B cell (primary cell): ENCODE data around the gene EXD1. TPM values are rescaled to one million over a fixed set of nuclear protein-coding genes. Genes with fewer than 3 reads are reported as not detected.

ENCODE experiments used
- ATAC-seq: fragments of 200-7000 bp; cut with Tn5 transposase; one replicate; pipeline ENCODE4 v1.10.0; 2021; ENCODE audit warnings: low read depth, mild to moderate bottlenecking, moderate number of reproducible peaks, moderate library complexity
- CTCF ChIA-PET: fragments of 350-600 bp; sonication (Branson Sonifier 250); formaldehyde crosslinking; loops from one replicate; lab custom pipeline; 2021; ENCODE audit warnings: antibody characterized with exemption, inconsistent platforms; lab: Charles Lee
- POLR2A ChIA-PET: fragments of 350-600 bp; sonication (Branson Sonifier 250); formaldehyde crosslinking; loops from one replicate; lab custom pipeline; 2021; ENCODE audit warnings: antibody characterized with exemption; lab: Charles Lee
- DNase-seq: peaks from one replicate; pipeline ENCODE4 v3.0.0; 2013
- H2AFZ ChIP-seq: 2 replicates; pipeline ENCODE4 v1.6.1; 2012; ENCODE audit warnings: mild to moderate bottlenecking, low read depth, low read length; ENCODE audit not compliant: insufficient read depth, poor library complexity, severe bottlenecking
- H3K27ac ChIP-seq, 2 donors: 1 replicate in 1 of 2; 2 replicates in 1 of 2; pipeline ENCODE4 v1.5.1; 2012 to 2013; ENCODE audit warnings: low read length in 2 of 2, mild to moderate bottlenecking in 2 of 2, moderate library complexity in 1 of 2
- H3K27me3 ChIP-seq, 4 experiments: fragments of 200-600 bp in 1 of 4; sonication (generic) in 1 of 4; replicated peaks in 1 of 4; 1 replicate in 2 of 4; 2 replicates in 2 of 4; pipeline versions ENCODE4 v1.6.1 to v1.7.0; 2013 to 2016; ENCODE audit warnings: low read length in 3 of 4, mild to moderate bottlenecking in 2 of 4, mixed read lengths in 1 of 4, moderate library complexity in 1 of 4; ENCODE audit not compliant: insufficient read depth in 4 of 4, control insufficient read depth in 3 of 4; ENCODE audit errors: control extremely low read depth in 1 of 4
- H3K36me3 ChIP-seq, 2 experiments: replicated peaks in 1 of 2; 1 replicate in 1 of 2; 2 replicates in 1 of 2; pipeline versions ENCODE4 v1.6.1 to v1.7.1; 2013; ENCODE audit warnings: low read length in 1 of 2; ENCODE audit not compliant: insufficient read depth in 2 of 2, control insufficient read depth in 1 of 2; ENCODE audit errors: control extremely low read depth in 1 of 2, extremely low read depth in 1 of 2
- H3K4me1 ChIP-seq, 2 donors: fragments of 200-600 bp in 1 of 2; sonication (generic) in 1 of 2; 1 replicate in 1 of 2; 2 replicates in 1 of 2; pipeline versions ENCODE4 v1.5.1 to v1.6.1; 2013 to 2017; ENCODE audit warnings: low read length in 2 of 2; ENCODE audit not compliant: control insufficient read depth in 2 of 2, insufficient read depth in 2 of 2
- H3K4me2 ChIP-seq: replicated peaks from 2 replicates; pipeline ENCODE3; 2012; ENCODE audit warnings: mild to moderate bottlenecking, low read depth, low read length; ENCODE audit not compliant: poor library complexity, severe bottlenecking
- H3K4me3 ChIP-seq, 5 experiments: fragments of 200-600 bp in 1 of 5; sonication (generic) in 1 of 5; 1 replicate in 3 of 5; 2 replicates in 2 of 5; pipeline versions ENCODE4 v1.5.1 to v1.7.0; 2011 to 2016; ENCODE audit warnings: low read length in 4 of 5, mild to moderate bottlenecking in 4 of 5, low read depth in 2 of 5, control low read depth in 1 of 5, moderate library complexity in 1 of 5; ENCODE audit not compliant: insufficient read depth in 1 of 5; ENCODE audit errors: control extremely low read depth in 1 of 5, extremely low read depth in 1 of 5
- H3K79me2 ChIP-seq: fragments of 200-600 bp; sonication (generic); one replicate; pipeline ENCODE4 v1.6.0; 2016; ENCODE audit warnings: low read length; ENCODE audit not compliant: control insufficient read depth, insufficient read depth
- H3K9ac ChIP-seq: fragments of 200-600 bp; sonication (generic); 2 replicates; pipeline ENCODE4 v1.6.1; 2017; ENCODE audit warnings: mild to moderate bottlenecking, low read length, moderate library complexity
- H3K9me3 ChIP-seq, 3 donors: one replicate each; pipeline versions ENCODE4 v1.6.1 to v1.7.1; 2013; ENCODE audit warnings: low read length in 2 of 3; ENCODE audit not compliant: control insufficient read depth in 2 of 3, insufficient read depth in 1 of 3; ENCODE audit errors: control extremely low read depth in 1 of 3
- H4K20me1 ChIP-seq: 2 replicates; pipeline ENCODE4 v1.6.0; 2012; ENCODE audit warnings: mild to moderate bottlenecking, low read length; ENCODE audit not compliant: insufficient read depth, control insufficient read depth, poor library complexity, severe bottlenecking
- H3K27ac Mint-ChIP-seq: one replicate; pipeline ENCODE4 v1.8.0; 2021; ENCODE audit warnings: mixed read lengths
- H3K27me3 Mint-ChIP-seq: one replicate; pipeline ENCODE4 v1.8.0; 2021; ENCODE audit warnings: mixed read lengths
- H3K4me1 Mint-ChIP-seq: one replicate; pipeline ENCODE4 v1.8.0; 2021; ENCODE audit warnings: mixed read lengths
- H3K4me3 Mint-ChIP-seq: one replicate; pipeline ENCODE4 v1.8.0; 2021; ENCODE audit warnings: mixed read lengths
- H3K9me3 Mint-ChIP-seq: one replicate; pipeline ENCODE4 v1.8.0; 2022; ENCODE audit warnings: mixed read lengths; ENCODE audit not compliant: insufficient read depth
- CTCF ChIP-seq: fragments of 200-600 bp; IDR thresholded peaks from one replicate; pipeline ENCODE4 v1.8.0; 2022; ENCODE audit warnings: antibody characterized with exemption, mild to moderate bottlenecking
- EZH2 ChIP-seq: IDR thresholded peaks from 2 replicates; pipeline ENCODE4 v1.6.1; 2012; ENCODE audit warnings: borderline replicate concordance, low read depth, mild to moderate bottlenecking, moderate library complexity, low read length; ENCODE audit not compliant: insufficient read depth, poor library complexity, severe bottlenecking
- WGBS: methylation state at CpG from one replicate; pipeline ENCODE4 v1.1.5; 2013; ENCODE audit warnings: missing lambda C conversion rate; ENCODE audit not compliant: insufficient coverage; 5-methylcytosine and 5-hydroxymethylcytosine counted together
- intact Hi-C: fragments of 100-400 bp; cut with micrococcal nuclease; formaldehyde crosslinking; loops from one replicate; pipeline ENCODE4 v1.10.0; 2022
- polyA plus RNA-seq: library from polyadenylated mRNA; depleted of rRNA; stranded (reverse); fragments of >200 nt; gene quantifications from 2 replicates; pipeline ENCODE4 v1.2.3, GENCODE V29; 2012
- total RNA-seq, 2 donors: library from RNA; stranded (reverse); fragments of 120-200 nt in 1 of 2; gene quantifications; 1 replicate in 1 of 2; 2 replicates in 1 of 2; pipeline versions ENCODE4 v1.2.3 to v1.2.4, GENCODE V29; 2013 to 2022

The EXD1 gene
- total and polyA plus RNA-seq, 2 donors (not counting 1 experiment from before 2014, with no cell fraction given) = not detected

- Histone ChIP-seq H3K79me2 (peaks cover 44% of the 10 kb centered on the region), H3K9me3 (no peaks in the 10 kb centered on the region), H3K4me1 (peaks cover 18 to 24% of the 10 kb centered on the region in 2 donors), H3K4me2 (no peak overlapping the region), H2AFZ (no peak overlapping the region), H3K9ac (no peak overlapping the region), H3K27ac (no peak overlapping the region), H4K20me1 (no peaks in the 10 kb centered on the region), H3K27me3 (no peaks in the 10 kb centered on the region), H3K4me3 (no peak overlapping the region), H3K36me3 (no peaks in the 10 kb centered on the region)
- no peak overlapping the region for H3K27ac Mint-ChIP-seq
- H3K4me1 Mint-ChIP-seq = peaks cover 30% of the 10 kb centered on the region
- no peak for TF ChIP-seq EZH2
- no peak for TF ChIP-seq CTCF
- no peak overlapping the region for H3K4me3 Mint-ChIP-seq
- no peak for DNase-seq
- H3K27me3 Mint-ChIP-seq = no peaks in the 10 kb centered on the region
- ChIA-PET POLR2A (no interaction called here), CTCF (no interaction called here)
- intact Hi-C loops = loop anchor here (5.0 kb wide), 2 partner anchors 184 to 1689 kb away; partner anchors contain the start of genes RTF1 and TTBK2
- 100% methylated on average over 1 of the region's 1 CpG for WGBS
- H3K9me3 Mint-ChIP-seq = no peaks in the 10 kb centered on the region
- no peak for ATAC-seq
These were observed 2.8 kb upstream of the EXD1 start for GRCh38 chr15:41233367-41233771.

GRCh38 chr15:41231422-41232226 lies 1.1 kb upstream of the EXD1 start:
- Mint-ChIP-seq H3K27me3 (no peaks in the 10 kb centered on the region), H3K4me3 (peak overlapping the region; percentile 95), H3K9me3 (no peaks in the 10 kb centered on the region), H3K27ac (peak overlapping the region; percentile 95), H3K4me1 (peaks cover 30% of the 10 kb centered on the region)
- Histone ChIP-seq H3K9ac (peak overlapping the region; percentile 79), H3K4me3 (peak overlapping the region; percentile 80 to 94 (median 88)), H3K4me1 (peaks cover 18 to 24% of the 10 kb centered on the region in 2 donors), H3K36me3 (no peaks in the 10 kb centered on the region), H4K20me1 (no peaks in the 10 kb centered on the region), H3K79me2 (peaks cover 40% of the 10 kb centered on the region), H3K27me3 (no peaks in the 10 kb centered on the region), H2AFZ (peak overlapping the region; percentile 91), H3K27ac (peak overlapping the region; percentile 81 to 88), H3K9me3 (no peaks in the 10 kb centered on the region), H3K4me2 (peak overlapping the region; percentile 81)
- DNase-seq = no peak
- 3% methylated on average over 15 of the region's 28 CpGs for WGBS
- CTCF ChIA-PET = interaction anchor here (0.7 to 1.5 kb wide), 15 partner anchors 18 to 1073 kb away, joined by 3 to 5 read pairs (median 4); partner anchors contain the start of genes INAFM2 and VPS18
- POLR2A ChIA-PET = interaction anchor here (0.6 to 1.9 kb wide), 7 partner anchors 52 to 1263 kb away, joined by 3 to 10 read pairs (median 5); partner anchors contain the start of genes NUSAP1, OIP5 and SNAP23
- no peak for TF ChIP-seq CTCF
- intact Hi-C loops = loop anchor here (1.0 to 5.0 kb wide), 11 partner anchors 28 to 1691 kb away; partner anchors contain the start of genes CHAC1, INAFM2, MGA and NDUFAF1
- ATAC-seq = peak; percentile 34
